ENCODE measurements around the gene KICS2.
"Not testable (repeated sequence)": the region's sequence is repeated elsewhere in the genome, so short reads cannot be mapped to it uniquely, and the experiment has no call there.

Gene KICS2

GRCh38 chr12:64212119-64212746, 9.9 kb downstream of the KICS2 start:
- no peak for DNase-seq

GRCh38 chr12:64207453-64207852, 14.6 kb downstream of the KICS2 start:
- DNase-seq = no peak

GRCh38 chr12:64205542-64205941, 16.6 kb downstream of the KICS2 start:
- no peak for DNase-seq

- no peak for DNase-seq
Observed at GRCh38 chr12:64203775-64204174, 18.3 kb downstream of the KICS2 start.

- no peak for DNase-seq
Observed at GRCh38 chr12:64203036-64203435, 19.1 kb downstream of the KICS2 start.

- not testable (repeated sequence) for DNase-seq
Observed at GRCh38 chr12:64195841-64196240, 26.3 kb downstream of the KICS2 start.

- no peak for DNase-seq
Observed at GRCh38 chr12:64194333-64195149, 27.6 kb downstream of the KICS2 start.

GRCh38 chr12:64193931-64194330, 28.2 kb downstream of the KICS2 start:
- DNase-seq = no peak

GRCh38 chr12:64192644-64193444, 29.3 kb downstream of the KICS2 start:
- no peak for DNase-seq

GRCh38 chr12:64190140-64190539, 32.0 kb downstream of the KICS2 start:
- DNase-seq = no peak

- no peak for DNase-seq
Observed at GRCh38 chr12:64189530-64189929, 32.6 kb downstream of the KICS2 start.

- no peak for DNase-seq
Observed at GRCh38 chr12:64187794-64188193, 34.3 kb downstream of the KICS2 start.

- DNase-seq = no peak
Observed at GRCh38 chr12:64187370-64187769, 34.7 kb downstream of the KICS2 start.

- no peak for DNase-seq
Observed at GRCh38 chr12:64186789-64187188, 35.3 kb downstream of the KICS2 start.

- DNase-seq = no peak
Observed at GRCh38 chr12:64184216-64184615, 37.9 kb downstream of the KICS2 start.

- peak; percentile 72 for DNase-seq
Observed at GRCh38 chr12:64181430-64182291, 40.4 kb downstream of the KICS2 start.

GRCh38 chr12:64180951-64181350, 41.1 kb downstream of the KICS2 start:
- DNase-seq = no peak

- DNase-seq = no peak
Observed at GRCh38 chr12:64178122-64178521, 44.0 kb downstream of the KICS2 start.

- DNase-seq = no peak
Observed at GRCh38 chr12:64177001-64177400, 45.1 kb downstream of the KICS2 start.

GRCh38 chr12:64175254-64175945, 46.7 kb downstream of the KICS2 start:
- no peak for DNase-seq

- DNase-seq = no peak
Observed at GRCh38 chr12:64173456-64173855, 48.6 kb downstream of the KICS2 start.

Data from femur (tissue), 1 donor.